KBM-7 (cell line): ENCODE results near the gene PIAS4.
A peak's percentile ranks its signal among the peaks of the same experiment; 100 is the strongest.
"Not testable (repeated sequence)": the region's sequence is repeated elsewhere in the genome, so short reads cannot be mapped to it uniquely, and the experiment has no call there.

ENCODE experiments used
- DNase-seq: peaks from one replicate; pipeline ENCODE4 v3.0.0-alpha.2; 2015
- in situ Hi-C: fragments of 300-500 bp; cut with MboI; formaldehyde crosslinking; loops from 2 replicates; pipeline ENCODE4 v1.14.3; 2020; ENCODE audit warnings: low sequenced_read_pairs, low pct_unique_long_range_greater_than_20kb, mixed read lengths

Gene PIAS4

DNA sequence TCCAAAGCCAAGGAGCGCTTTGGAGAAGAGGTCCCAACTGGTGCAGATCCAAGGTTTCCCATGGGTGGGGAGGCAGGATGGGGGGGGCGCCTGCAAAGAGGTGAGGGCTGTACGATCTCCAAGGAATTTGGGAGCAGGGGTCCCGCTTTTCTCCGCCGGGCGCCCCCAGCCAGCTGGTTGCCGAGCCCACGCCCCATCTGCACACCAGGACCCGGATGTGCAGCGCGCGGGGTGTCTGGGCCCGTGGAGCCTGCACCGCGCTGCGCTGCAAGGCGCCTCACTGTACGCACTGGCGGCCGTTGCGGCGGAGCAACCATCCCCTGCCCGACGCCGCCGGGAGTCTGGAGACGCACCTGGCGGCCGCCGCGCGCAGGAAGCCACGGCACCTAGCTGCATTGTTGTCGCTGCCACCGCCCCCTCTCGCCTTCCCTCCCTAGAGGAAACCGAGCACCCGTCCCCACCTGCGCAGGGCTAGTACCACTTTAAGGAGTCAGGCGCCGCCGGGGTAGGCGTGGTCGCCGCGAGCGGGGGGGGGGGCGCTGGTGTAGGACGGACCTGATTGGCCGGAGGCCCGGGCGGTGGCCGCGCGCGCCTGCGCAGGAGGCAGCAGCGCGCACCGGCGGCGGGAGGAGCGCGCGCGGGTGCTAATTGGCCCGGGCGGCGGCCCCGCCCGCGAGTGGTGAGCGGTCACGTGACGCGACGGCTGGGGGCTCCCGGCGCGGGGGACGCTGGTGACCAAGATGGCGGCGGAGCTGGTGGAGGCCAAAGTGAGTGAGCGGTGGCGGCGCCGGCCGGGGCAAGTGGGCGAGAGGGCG lies at the start of gene PIAS4:
PIAS4 (plus strand) TSS at position 716 of the 815 bp plus-strand sequence; CDS start at position 741, 25 bp downstream.
- in situ Hi-C loops, result no loop called here
- peak; percentile 95 for DNase-seq

GRCh38 chr19:3958836-3959765 lies 48.4 kb upstream of the PIAS4 start:
- in situ Hi-C loops, result no loop called here

DNA sequence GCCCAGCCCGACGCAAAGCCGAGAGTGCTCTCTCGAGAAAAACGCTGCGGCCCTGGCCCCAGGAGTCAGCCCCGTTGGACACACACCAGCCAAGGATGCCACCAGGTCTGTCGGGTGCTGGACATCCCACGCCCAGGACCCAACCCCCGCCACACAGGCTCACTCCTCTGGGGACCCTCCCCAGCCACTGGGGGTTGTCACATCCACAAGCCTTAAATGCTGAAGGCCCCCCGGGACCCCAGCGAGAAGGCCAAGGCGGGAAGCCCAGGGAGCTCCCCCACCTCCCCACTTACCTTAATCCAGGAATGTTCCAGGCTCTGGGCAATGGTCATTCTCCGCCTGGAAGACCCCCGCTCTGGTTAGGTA lies 47.8 kb upstream of the PIAS4 start:
- in situ Hi-C loops, result no loop called here
- DNase-seq, result no peak

More at GRCh38 chr19:3958836-3959765, 48.4 kb upstream of the PIAS4 start:
- DNase-seq, result no peak

DNA sequence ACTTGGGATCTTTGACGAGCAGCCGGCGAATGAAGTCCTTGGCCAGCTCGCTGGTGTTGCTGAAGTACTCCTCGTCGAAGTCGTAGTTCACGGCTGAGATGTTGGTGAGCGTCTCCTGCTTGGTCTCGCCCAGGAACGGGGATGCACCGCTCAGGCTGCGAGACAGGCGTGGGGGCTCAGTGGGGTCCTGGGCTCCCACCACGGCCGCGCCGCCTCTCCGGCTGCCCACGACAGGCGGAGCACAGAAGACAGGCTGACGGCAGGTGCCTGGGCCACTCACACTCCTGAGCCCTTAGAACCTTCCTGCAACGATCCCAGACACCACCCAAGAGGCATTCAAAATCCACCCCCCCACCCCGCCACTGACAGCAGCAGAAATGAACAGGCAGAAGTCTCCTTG lies 46.5 kb upstream of the PIAS4 start:
- no peak for DNase-seq
- in situ Hi-C loops, result no loop called here

DNA sequence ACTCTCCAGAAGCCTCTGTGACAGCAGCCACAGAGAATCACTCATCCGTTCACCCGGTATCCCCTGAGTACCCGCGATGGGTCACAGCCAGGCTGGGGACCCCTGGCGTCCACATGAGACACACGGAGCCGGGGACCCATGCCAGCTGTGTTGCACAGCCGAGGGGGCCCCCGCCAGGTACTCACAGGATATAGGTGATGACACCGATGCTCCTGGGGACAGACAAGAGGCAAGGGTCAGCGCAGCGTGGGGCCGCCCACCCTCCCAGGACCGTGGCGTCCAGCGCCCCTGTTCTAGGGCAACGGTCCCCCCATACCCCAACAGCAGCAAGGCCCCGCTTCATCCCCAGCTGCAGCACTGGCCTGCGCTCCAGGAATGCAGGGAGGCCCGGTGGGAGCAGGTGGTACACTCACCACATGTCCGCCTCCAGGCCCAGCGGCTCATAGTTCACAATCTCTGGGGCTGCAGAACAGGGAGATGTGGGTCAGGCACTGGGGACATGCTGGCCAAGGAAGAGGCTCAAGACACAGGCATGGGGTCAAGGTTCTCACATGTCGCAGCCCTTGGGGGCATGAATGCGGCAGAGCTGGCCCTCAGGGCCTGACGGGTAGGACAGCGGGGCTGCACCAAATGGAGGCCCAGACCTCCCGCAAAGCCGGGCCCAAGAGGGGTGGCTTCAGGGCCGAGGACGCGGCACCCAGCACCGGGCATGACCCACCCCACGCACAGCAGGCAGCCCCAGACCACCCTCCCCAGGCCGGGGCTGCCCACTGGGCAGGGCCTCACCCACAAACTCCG lies 43.9 kb upstream of the PIAS4 start:
- in situ Hi-C loops, result no loop called here
- DNase-seq, result no peak

DNA sequence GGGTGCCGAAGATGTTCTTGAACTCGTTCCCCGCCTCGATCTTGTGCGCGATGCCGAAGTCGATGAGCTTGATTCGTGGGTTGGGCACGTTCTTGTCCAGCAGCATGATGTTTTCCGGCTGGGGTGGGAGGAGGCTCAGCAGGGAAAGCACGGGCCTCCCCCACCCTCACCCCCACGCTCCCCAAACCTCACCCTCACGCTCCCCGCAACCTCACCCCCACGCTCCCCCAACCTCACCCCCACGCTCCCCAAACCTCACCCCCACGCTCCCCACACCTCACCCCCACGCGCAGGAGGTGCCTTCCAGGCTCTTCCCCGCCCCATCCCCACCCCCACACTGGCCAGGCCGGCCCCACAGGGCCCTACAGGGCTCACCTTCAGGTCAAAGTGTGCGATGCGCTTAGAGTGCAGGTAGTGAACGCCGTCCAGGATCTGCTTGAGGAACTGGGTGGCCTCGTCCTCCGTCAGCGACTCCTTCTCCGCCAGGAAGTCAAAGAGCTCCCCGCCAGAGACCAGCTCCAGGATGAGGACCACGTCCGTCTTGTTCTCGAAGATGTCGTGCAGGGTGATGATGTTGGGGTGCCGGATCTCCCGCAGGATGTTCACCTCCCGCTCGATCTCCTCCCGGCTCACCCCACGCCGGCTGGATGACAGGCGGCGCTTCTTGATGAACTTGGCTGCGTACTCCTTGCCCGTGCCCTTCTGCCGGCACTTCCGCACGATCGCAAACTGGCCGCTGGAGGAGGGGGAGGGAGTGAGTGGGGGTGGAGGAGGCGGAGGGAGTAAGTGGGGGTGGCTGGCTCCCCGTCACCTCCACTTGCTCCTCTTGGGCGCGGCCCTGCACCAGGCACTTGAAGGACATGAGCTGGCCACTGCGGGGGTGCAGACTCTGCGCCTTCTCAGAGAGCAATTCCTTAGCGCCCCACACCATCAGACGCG lies 43.0 kb upstream of the PIAS4 start:
- in situ Hi-C loops, result no loop called here
- no peak for DNase-seq

GRCh38 chr19:3966051-3967017 lies 41.2 kb upstream of the PIAS4 start:
- in situ Hi-C loops, result no loop called here
- no peak for DNase-seq

- DNase-seq, in situ Hi-C loops: not testable (repeated sequence)
Observed at GRCh38 chr19:3967983-3968382, 39.6 kb upstream of the PIAS4 start.

GRCh38 chr19:3968556-3969434 lies 38.7 kb upstream of the PIAS4 start:
- in situ Hi-C loops, result no loop called here
- DNase-seq, result no peak

- no peak for DNase-seq
- in situ Hi-C loops, result no loop called here
Observed at GRCh38 chr19:3969435-3970312, 37.9 kb upstream of the PIAS4 start.

DNA sequence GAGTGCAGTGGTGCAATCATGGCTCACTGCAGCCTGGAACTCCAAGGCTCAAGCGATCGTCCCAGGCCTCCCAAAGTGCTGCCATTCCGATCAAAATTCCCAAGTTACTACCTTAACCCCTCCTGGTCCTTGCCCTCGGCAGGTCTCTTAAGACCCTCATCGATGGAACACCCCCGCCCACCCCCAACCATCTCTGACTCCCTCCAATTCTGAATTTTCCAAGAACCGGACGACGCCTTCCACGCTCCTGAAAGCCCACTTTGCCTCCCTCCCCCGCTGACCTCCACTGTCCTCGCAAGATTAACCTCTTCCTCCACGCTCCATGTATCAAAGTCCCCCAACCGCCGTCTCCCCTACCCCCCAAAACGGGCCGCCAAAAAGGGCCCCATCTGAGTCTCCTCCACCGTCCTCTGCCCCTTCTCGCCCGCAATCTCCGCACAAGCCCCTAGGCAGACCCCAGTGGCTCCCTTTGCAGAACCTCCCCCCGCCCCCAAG lies 37.2 kb upstream of the PIAS4 start:
- in situ Hi-C loops, result no loop called here
- no peak for DNase-seq

- in situ Hi-C loops, result no loop called here
- peak; percentile 98 for DNase-seq
Observed at GRCh38 chr19:3970808-3971598, 36.5 kb upstream of the PIAS4 start, which contains the start of gene DAPK3. Gene DAPK3 (minus strand): TSS chr19:3971099. CDS start chr19:3969735, 1,364 bp downstream.

DNA sequence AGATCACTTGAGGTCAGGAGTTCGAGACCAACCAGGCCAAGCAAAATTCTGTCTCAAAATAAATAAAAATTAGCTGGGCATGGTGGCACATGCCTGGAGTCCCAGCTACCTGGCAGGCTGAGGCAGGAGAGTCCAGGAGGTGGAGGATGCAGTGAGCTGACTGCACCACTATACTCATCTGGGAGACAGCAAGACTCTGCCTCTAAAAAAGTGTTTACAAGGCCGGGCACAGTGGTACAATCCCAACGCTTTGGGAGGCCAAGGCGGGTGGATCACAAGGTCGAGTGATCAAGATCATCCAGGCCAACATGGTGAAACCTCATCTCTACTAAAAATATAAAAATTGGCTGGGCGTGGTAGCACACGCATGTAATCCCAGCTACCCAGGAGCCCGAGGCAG lies 32.4 kb upstream of the PIAS4 start:
- DNase-seq, result no peak
- in situ Hi-C loops, result no loop called here

DNA sequence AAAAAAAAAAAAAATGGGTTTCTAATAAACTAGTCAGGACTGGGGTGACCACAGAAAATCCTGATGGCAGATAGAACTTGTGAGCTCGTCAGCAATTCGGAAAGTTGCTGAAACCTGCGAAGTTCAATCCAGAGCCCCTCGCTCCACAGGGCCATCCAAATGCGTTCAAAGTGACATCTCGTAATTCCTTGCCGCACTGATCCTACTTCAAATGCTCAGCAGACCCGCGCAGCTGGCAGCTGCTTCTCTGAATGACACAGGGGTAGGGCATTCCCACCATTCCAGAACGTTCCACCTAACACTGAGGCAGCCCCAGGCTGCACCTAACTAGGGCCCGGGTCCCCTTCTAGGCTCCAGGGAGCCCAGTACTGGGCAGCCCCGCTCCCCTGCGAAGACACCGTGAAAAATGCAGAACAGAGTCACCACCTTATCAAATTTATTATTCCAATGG lies 31.9 kb upstream of the PIAS4 start:
- no peak for DNase-seq
- in situ Hi-C loops, result no loop called here
